Urinary bladder (tissue), 4 donors: Measurements from ENCODE around the gene TNF. TPM values are rescaled to one million over a fixed set of nuclear protein-coding genes. Genes with fewer than 3 reads are reported as not detected.
"Not testable (repeated sequence)": the region's sequence is repeated elsewhere in the genome, so short reads cannot be mapped to it uniquely, and the experiment has no call there.

Experiments used
- DNase-seq: peaks from one replicate; pipeline ENCODE4 v3.0.0-alpha.2; 2015; ENCODE audit errors: extremely low spot score
- H3K27ac ChIP-seq: one replicate; pipeline ENCODE4 v1.5.1; 2013; ENCODE audit warnings: low read depth, mild to moderate bottlenecking, moderate library complexity
- H3K36me3 ChIP-seq: one replicate; pipeline ENCODE4 v1.6.1; 2013; ENCODE audit warnings: mild to moderate bottlenecking, moderate library complexity; ENCODE audit not compliant: insufficient read depth
- H3K4me1 ChIP-seq: one replicate; pipeline ENCODE4 v1.6.1; 2013; ENCODE audit warnings: mild to moderate bottlenecking, moderate library complexity; ENCODE audit not compliant: insufficient read depth
- H3K4me3 ChIP-seq: one replicate; pipeline ENCODE4 v1.5.1; 2013; ENCODE audit warnings: low read depth, low read length
- WGBS: extraction: QIAGEN DNeasy Blood & Tissue Kit; methylation state at CpG from one replicate; pipeline ENCODE4 v1.1.7; 2013; 5-methylcytosine and 5-hydroxymethylcytosine counted together
- polyA plus RNA-seq: library from polyadenylated mRNA; stranded (reverse); fragments of 200-250 nt; gene quantifications from one replicate; pipeline ENCODE4 v1.2.3, GENCODE V29; 2013
- total RNA-seq: library from RNA; depleted of rRNA; stranded (reverse); fragments of >200 nt; gene quantifications from one replicate; pipeline ENCODE4 v1.2.3, GENCODE V29; 2014
- donor health status: healthy with polysubstance abuse.
- donor health status: healthy.

TNF gene
- total and polyA plus RNA-seq, 2 donors, result 0.29 TPM; not detected in 1

- Histone ChIP-seq H3K4me3 (no peak overlapping the region), H3K27ac (no peak overlapping the region), H3K4me1 (peaks cover 2% of the 10 kb centered on the region), H3K36me3 (no peaks in the 10 kb centered on the region)
- WGBS, result 90% methylated on average over 2 of the region's 2 CpGs
- DNase-seq, result no peak
These were observed 26.9 kb upstream of the TNF start for GRCh38 chr6:31548544-31548873.

GRCh38 chr6:31551371-31551770 lies 24.0 kb upstream of the TNF start:
- not testable (repeated sequence) for H3K27ac ChIP-seq, H3K4me3 ChIP-seq, H3K4me1 ChIP-seq, DNase-seq, H3K36me3 ChIP-seq
- 52% methylated on average over 5 of the region's 5 CpGs for WGBS

GRCh38 chr6:31556307-31556706 lies 19.1 kb upstream of the TNF start:
- Histone ChIP-seq H3K4me3 (no peak overlapping the region), H3K27ac (no peak overlapping the region), H3K4me1 (no peaks in the 10 kb centered on the region), H3K36me3 (no peaks in the 10 kb centered on the region)
- WGBS, result 79% methylated on average over 3 of the region's 3 CpGs
- no peak for DNase-seq

DNA sequence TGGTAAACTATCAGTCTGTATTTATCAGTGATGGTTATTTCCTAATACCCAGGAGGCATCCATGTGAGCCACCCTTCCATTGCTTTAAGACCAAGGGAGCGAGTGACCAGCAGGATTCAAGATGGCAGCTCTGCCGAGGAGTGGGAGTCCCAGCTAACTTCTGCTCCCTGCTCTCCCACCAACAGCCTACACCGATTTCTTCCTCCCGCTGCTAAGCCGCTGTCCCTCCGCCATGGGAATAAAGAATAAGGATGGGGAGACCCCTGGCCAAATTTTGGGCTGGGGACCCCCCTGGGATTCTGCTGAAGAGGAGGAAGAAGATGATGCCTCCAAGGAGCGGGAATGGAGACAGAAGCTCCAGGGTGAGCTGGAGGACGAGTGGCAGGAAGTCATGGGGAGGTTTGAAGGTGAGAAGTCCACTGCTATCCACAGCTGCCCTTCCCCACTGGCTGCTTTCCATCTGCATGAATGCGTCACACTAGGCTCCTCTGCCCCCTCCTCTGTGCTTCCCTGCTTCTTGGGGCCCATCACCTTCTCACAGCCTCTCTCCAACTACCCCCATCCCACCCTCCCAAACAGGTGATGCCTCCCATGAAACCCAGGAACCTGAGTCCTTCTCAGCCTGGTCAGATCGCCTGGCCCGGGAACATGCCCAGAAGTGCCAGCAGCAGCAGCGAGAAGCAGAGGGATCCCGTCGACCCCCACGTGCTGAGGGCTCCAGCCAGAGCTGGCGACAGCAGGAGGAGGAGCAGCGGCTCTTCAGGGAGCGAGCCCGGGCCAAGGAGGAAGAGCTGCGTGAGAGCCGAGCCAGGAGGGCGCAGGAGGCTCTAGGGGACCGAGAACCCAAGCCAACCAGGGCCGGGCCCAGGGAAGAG lies 17.7 kb upstream of the TNF start:
- H3K4me1 ChIP-seq, result no peaks in the 10 kb centered on the region
- H3K4me3 ChIP-seq, result no peak overlapping the region
- no peaks in the 10 kb centered on the region for H3K36me3 ChIP-seq
- 76% methylated on average over 24 of the region's 24 CpGs for WGBS
- H3K27ac ChIP-seq, result no peak overlapping the region
- DNase-seq, result no peak

GRCh38 chr6:31558318-31558625 lies 17.1 kb upstream of the TNF start:
- 87% methylated on average over 8 of the region's 8 CpGs for WGBS
- Histone ChIP-seq H3K36me3 (no peaks in the 10 kb centered on the region), H3K4me3 (no peak overlapping the region), H3K27ac (no peak overlapping the region), H3K4me1 (no peaks in the 10 kb centered on the region)
- DNase-seq, result no peak

- 83% methylated on average over 14 of the region's 14 CpGs for WGBS
- no peak overlapping the region for H3K27ac ChIP-seq
These were observed 16.5 kb upstream of the TNF start for GRCh38 chr6:31558631-31559500.

GRCh38 chr6:31559606-31559957 lies 15.8 kb upstream of the TNF start:
- no peak overlapping the region for H3K27ac ChIP-seq
- no peaks in the 10 kb centered on the region for H3K4me1 ChIP-seq
- H3K36me3 ChIP-seq, result no peaks in the 10 kb centered on the region
- DNase-seq, result no peak
- WGBS, result 73% methylated on average over 4 of the region's 4 CpGs
- H3K4me3 ChIP-seq, result no peak overlapping the region

More at GRCh38 chr6:31558631-31559500, 16.5 kb upstream of the TNF start:
- Histone ChIP-seq H3K4me1 (no peaks in the 10 kb centered on the region), H3K36me3 (no peaks in the 10 kb centered on the region), H3K4me3 (no peak overlapping the region)
- DNase-seq, result no peak

GRCh38 chr6:31559958-31560696 lies 15.2 kb upstream of the TNF start:
- H3K4me1 ChIP-seq, result no peaks in the 10 kb centered on the region
- DNase-seq, result no peak
- no peak overlapping the region for H3K27ac ChIP-seq
- 63% methylated on average over 7 of the region's 7 CpGs for WGBS
- H3K36me3 ChIP-seq, result no peaks in the 10 kb centered on the region
- no peak overlapping the region for H3K4me3 ChIP-seq

DNA sequence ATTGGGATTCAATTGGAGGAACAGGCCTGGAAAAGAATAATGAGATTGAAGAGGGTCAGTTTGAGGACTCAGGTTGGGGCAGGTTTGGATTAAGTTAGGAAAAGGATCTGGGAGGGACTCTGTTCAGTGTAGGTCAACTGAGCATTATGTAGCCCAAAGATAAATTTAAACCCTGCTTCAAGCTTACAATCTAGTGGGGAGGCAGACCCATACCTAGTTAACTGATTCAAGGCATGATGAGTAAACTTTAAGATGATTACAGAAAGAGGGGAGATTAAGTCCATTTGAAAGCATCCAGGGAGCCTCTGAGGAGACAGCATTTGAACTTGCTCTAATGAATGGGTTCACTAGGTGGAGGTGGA lies 14.7 kb upstream of the TNF start:
- Histone ChIP-seq H3K27ac (no peak overlapping the region), H3K36me3 (no peaks in the 10 kb centered on the region), H3K4me1 (no peaks in the 10 kb centered on the region), H3K4me3 (no peak overlapping the region)
- no peak for DNase-seq

- no peak overlapping the region for H3K4me3 ChIP-seq
- no peak for DNase-seq
- H3K27ac ChIP-seq, result no peak overlapping the region
- WGBS, result 43% methylated on average over 9 of the region's 9 CpGs
- no peaks in the 10 kb centered on the region for H3K36me3 ChIP-seq
- no peaks in the 10 kb centered on the region for H3K4me1 ChIP-seq
These were observed 7.6 kb upstream of the TNF start for GRCh38 chr6:31567531-31568370.

DNA sequence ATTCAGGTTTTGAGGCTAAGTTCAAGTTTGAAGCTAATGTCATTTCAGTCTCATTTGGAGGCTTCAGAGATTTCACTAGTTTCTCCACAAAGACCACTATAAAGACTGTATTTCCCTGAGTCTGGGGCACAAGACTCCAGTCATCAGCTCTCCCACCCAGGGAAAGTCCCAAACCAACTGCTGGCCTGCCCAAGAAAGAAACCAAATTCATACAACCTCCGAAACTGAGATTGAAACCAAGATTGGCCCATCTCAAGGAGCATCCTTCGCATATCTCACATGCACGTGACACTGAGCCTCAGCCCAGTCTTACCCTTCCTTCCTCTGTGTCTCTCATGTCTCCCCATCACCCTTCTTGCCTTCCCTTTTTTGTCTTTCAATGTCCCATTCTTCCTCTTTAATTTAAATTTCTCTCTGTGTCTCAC lies 6.8 kb upstream of the TNF start:
- Histone ChIP-seq H3K36me3 (no peaks in the 10 kb centered on the region), H3K4me3 (no peak overlapping the region), H3K27ac (no peak overlapping the region), H3K4me1 (no peaks in the 10 kb centered on the region)
- WGBS, result 69% methylated on average over 3 of the region's 3 CpGs
- DNase-seq, result no peak

- DNase-seq, result no peak
- Histone ChIP-seq H3K27ac (no peak overlapping the region), H3K4me3 (no peak overlapping the region), H3K36me3 (no peaks in the 10 kb centered on the region), H3K4me1 (no peaks in the 10 kb centered on the region)
- WGBS, result 79% methylated on average over 1 of the region's 1 CpG
These were observed 5.4 kb upstream of the TNF start for GRCh38 chr6:31569861-31570536.
